LNCAP (cell line): Measurements from ENCODE around the gene TRABD.

Experiments used
- CTCF ChIP-seq: fragments of 450-650 bp; IDR thresholded peaks from 2 replicates; pipeline ENCODE4 v1.5.1; 2017; ENCODE audit warnings: mild to moderate bottlenecking

Gene TRABD

GRCh38 chr22:50161508-50162390, 24.0 kb upstream of the TRABD start:
- no peak for TF ChIP-seq CTCF

GRCh38 chr22:50162391-50162956, 23.2 kb upstream of the TRABD start:
- TF ChIP-seq CTCF, result no peak

DNA sequence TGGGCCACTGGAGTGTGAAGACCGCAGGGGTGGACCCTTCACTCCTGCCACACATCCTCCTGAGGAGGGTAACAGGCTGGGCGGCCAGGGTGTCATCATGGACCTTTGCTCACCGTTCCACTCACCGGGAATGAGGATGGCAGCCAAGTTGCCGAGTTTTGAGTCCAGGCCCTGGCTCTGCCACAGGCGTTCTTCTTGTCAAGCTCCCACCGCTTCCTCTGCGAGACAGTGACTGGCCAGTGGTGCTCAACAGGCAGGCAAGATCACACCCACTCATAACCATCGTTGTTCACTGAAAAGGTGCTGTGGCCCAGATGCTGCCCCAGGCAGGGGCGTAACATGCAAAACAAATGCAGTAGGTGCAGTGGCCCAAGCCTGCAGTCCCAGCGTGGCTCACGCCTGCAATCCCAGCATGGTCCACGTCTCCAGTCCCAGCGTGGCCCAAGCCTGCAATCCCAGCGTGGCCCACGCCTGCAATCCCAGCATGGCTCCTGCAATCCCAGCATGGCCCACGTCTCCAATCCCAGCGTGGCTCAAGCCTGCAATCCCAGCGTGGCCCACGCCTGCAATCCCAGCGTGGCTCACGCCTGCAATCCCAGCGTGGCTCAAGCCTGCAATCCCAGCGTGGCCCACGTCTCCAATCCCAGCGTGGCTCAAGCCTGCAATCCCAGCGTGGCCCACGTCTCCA, 20.1 kb upstream of the TRABD start:
- no peak for TF ChIP-seq CTCF

DNA sequence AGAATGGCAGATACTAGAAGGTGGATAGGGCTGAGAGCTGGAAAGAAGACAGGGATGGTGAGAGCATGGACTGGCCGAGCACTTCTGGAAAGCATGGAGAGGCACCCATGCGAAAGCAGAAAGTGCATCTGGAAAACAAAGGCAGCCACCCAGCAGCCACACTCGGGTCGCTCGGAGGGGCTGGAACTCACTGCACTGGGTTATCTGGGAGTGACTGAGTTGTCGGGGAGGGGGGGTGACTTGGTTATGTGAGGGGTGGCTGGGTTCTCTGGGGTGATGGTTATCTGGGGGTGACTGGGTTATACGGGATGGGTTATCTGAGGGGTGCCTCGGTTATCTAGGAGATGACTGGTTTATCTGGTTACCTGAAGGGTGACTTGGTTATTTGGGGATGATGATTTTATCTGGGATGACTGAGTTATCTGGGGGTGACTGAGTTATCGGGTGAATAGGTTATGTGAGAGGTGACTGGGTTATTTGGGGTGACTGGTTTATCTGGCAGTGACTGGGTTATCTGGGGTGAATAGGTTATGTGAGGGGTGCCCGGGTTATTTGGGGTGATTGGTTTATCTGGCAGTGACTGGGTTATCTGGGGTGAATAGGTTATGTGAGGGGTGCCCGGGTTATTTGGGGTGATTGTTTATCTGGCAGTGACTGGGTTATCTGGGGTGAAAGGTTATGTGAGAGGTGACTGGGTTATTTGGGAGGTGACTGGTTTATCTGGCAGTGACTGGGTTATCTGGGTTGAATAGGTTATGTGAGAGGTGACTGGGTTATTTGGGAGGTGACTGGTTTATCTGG, 17.8 kb upstream of the TRABD start:
- TF ChIP-seq CTCF, result no peak

GRCh38 chr22:50169181-50169759, 16.4 kb upstream of the TRABD start:
- TF ChIP-seq CTCF, result no peak

GRCh38 chr22:50169774-50170341, 15.9 kb upstream of the TRABD start:
- 0 out of 2 replicates have a peak, but pooled peaks have one; percentile 25 for TF ChIP-seq CTCF
